Measurements from ENCODE around the gene HTR1B. TPM values are rescaled to one million over a fixed set of nuclear protein-coding genes. Genes with fewer than 3 reads are reported as not detected.

HTR1B gene
- total and polyA plus RNA-seq, 10 of the 15 experiments (the other 5 are each of a cell fraction or from before 2014, with no cell fraction given) = 0.98 TPM; not detected in 9

- TF ChIP-seq CTCF (IDR thresholded peaks at IDR 0.05 in 2 of 3, conservative IDR thresholded peaks at IDR 0.05 in 1 of 3; ENCODE audit: control insufficient read depth in 2 of 3, extremely low read depth in 1 of 3, insufficient read depth in 1 of 3, low read depth in 3 of 3, low read length in 3 of 3) (no peak), CEBPZ (IDR thresholded peaks at IDR 0.05; ENCODE audit: low read depth, low read length) (no peak), ZNF274 (IDR thresholded peaks at IDR 0.05; ENCODE audit: insufficient read depth, insufficient read length) (no peak), POLR2A (IDR thresholded peaks at IDR 0.05; ENCODE audit: low read depth, low read length) (no peak), MEF2B (IDR thresholded peaks at IDR 0.05; ENCODE audit: partially characterized antibody, poor library complexity, severe bottlenecking) (no peak), CBX5 (IDR thresholded peaks at IDR 0.05; ENCODE audit: low read depth) (no peak), FOS (IDR thresholded peaks at IDR 0.05; ENCODE audit: borderline replicate concordance, extremely low read depth, insufficient read length) (no peak), SREBF1 (IDR thresholded peaks at IDR 0.05; ENCODE audit: low read length) (no peak), NFIC (IDR thresholded peaks at IDR 0.05; ENCODE audit: low read depth, low read length) (no peak), SMC3 (IDR thresholded peaks at IDR 0.05; ENCODE audit: borderline replicate concordance, low read length) (no peak), BMI1 (IDR thresholded peaks at IDR 0.05; ENCODE audit: borderline replicate concordance) (no peak), MEF2A (IDR thresholded peaks at IDR 0.05; ENCODE audit: insufficient read depth, low read depth, low read length) (no peak), RFX5 (IDR thresholded peaks at IDR 0.05; ENCODE audit: low read depth, low read length) (no peak)
- TF ChIP-seq, protein P1, sequence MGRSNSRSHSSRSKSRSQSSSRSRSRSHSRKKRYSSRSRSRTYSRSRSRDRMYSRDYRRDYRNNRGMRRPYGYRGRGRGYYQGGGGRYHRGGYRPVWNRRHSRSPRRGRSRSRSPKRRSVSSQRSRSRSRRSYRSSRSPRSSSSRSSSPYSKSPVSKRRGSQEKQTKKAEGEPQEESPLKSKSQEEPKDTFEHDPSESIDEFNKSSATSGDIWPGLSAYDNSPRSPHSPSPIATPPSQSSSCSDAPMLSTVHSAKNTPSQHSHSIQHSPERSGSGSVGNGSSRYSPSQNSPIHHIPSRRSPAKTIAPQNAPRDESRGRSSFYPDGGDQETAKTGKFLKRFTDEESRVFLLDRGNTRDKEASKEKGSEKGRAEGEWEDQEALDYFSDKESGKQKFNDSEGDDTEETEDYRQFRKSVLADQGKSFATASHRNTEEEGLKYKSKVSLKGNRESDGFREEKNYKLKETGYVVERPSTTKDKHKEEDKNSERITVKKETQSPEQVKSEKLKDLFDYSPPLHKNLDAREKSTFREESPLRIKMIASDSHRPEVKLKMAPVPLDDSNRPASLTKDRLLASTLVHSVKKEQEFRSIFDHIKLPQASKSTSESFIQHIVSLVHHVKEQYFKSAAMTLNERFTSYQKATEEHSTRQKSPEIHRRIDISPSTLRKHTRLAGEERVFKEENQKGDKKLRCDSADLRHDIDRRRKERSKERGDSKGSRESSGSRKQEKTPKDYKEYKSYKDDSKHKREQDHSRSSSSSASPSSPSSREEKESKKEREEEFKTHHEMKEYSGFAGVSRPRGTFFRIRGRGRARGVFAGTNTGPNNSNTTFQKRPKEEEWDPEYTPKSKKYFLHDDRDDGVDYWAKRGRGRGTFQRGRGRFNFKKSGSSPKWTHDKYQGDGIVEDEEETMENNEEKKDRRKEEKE (IDR thresholded peaks at IDR 0.05) = no peak
- 36% methylated on average over 5 of the region's 5 CpGs for WGBS (ENCODE audit: insufficient coverage, insufficient replicate concordance, low lambda C conversion rate, missing lambda C conversion rate)
- ChIA-PET POLR2A (no interaction called here), SMC1A (ENCODE audit: uncharacterized antibody, unreplicated experiment) (interaction anchor here (0.5 to 4.2 kb wide), 20 partner anchors 8 to 1563 kb away, joined by 3 to 17 read pairs (median 3); no protein-coding TSS in a partner anchor), RAD21 (ENCODE audit: unreplicated experiment) (interaction anchor here (0.7 to 1.5 kb wide), 13 partner anchors 8 to 595 kb away, joined by 3 to 8 read pairs (median 3); no protein-coding TSS in a partner anchor), CTCF (interaction anchor here (0.5 to 3.0 kb wide), 32 partner anchors 8 to 1563 kb away, joined by 3 to 31 read pairs (median 4); no protein-coding TSS in a partner anchor)
- Histone ChIP-seq H3K9ac (ENCODE audit: control insufficient read depth, insufficient read depth, low read length) (no peak overlapping the region), H3K9me3 (replicated peaks; ENCODE audit: control insufficient read depth, insufficient read depth, low read length) (no peaks in the 10 kb centered on the region), H3K79me2 (ENCODE audit: control insufficient read depth, insufficient read depth, low read length) (no peaks in the 10 kb centered on the region), H3K4me3 (no peak overlapping the region), H3K4me2 (ENCODE audit: control insufficient read depth, insufficient read depth) (no peak overlapping the region), H3K4me1 (ENCODE audit: control insufficient read depth, insufficient read depth, low read length) (no peaks in the 10 kb centered on the region), H4K20me1 (ENCODE audit: control insufficient read depth, insufficient read depth) (no peaks in the 10 kb centered on the region), H3K27me3 (replicated peaks in 1 of 2; ENCODE audit: control insufficient read depth in 2 of 2, insufficient read depth in 2 of 2, low read length in 1 of 2) (no peaks in the 10 kb centered on the region), H3K27ac (ENCODE audit: control insufficient read depth, insufficient read depth) (no peak overlapping the region), H3K36me3 (ENCODE audit: control insufficient read depth in 2 of 2, insufficient read depth in 2 of 2, low read length in 1 of 2) (no peaks in the 10 kb centered on the region), H2AFZ (ENCODE audit: control insufficient read depth, low read depth, low read length) (no peak overlapping the region)
- no peak for FAIRE-seq
- in situ Hi-C loops (cut with MboI) = no loop called here
- peak; percentile 17; the same call in 1 of the 3 replicates for ATAC-seq
- intact Hi-C loops (cut with micrococcal nuclease; ENCODE audit: unreplicated experiment) = loop anchor here (1.0 to 10.0 kb wide), 5 partner anchors 283 to 1564 kb away; no protein-coding TSS in a partner anchor
- BruUV-seq (replicated peaks) = no TSS peak
- no peak for DNase-seq (ENCODE audit: low read depth, low spot score)
These were observed 6.6 kb downstream of the HTR1B start for GRCh38 chr6:77456531-77457248.
